ENCODE measurements around the gene SPDYC.

Gene SPDYC

DNA sequence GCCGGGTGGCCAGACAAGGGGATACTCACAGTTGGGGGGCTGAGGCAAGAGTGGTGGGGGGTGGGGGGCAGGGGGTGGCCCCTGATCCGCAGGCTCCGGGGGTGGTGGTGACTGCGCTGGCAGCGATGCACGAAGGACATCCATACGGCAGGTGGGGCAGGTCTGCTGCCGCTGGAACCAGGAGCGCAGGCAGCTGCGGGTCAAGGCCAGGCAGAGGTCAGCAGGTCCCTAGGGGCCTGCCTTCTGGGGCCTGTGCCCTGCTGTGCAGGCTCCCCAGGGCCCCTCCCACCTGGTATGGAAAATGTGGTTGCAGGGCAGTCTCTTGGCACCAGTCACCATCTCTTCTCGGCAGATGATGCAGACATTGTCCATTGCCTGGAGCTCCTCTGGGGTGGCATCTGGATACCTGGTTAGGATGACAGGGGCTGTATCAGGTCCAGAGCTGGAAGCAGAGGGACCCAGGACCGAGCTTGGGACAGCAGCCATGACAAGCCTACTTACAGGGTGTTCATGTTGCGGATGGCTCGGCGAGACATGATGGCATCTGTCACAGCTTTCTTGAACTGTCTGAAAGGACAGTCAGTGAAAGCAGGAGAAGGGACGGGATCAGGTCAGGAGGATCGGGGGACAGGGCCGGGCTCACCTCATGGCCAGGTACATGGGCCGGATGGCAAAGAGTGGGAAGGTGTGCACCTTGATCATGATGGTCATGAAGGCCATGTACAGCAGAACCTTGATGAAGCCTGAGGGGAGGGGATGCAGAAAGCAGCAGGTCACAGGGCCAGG, 39.2 kb upstream of the SPDYC start:
- H3K36me3 ChIP-seq (ENCODE audit: control insufficient read depth, insufficient read depth, low read length) = peaks cover 58% of the 10 kb centered on the region
- no peak overlapping the region for H3K9ac ChIP-seq (ENCODE audit: low read length)
- no peak overlapping the region for H3K27ac ChIP-seq (ENCODE audit: low read depth, low read length)
- no peak overlapping the region for H3K4me3 ChIP-seq (ENCODE audit: low read length)
- H3K27me3 ChIP-seq (ENCODE audit: control insufficient read depth, insufficient read depth, low read length) = no peaks in the 10 kb centered on the region
- H3K4me1 ChIP-seq (ENCODE audit: control insufficient read depth, insufficient read depth, low read length) = peaks cover 7% of the 10 kb centered on the region

GRCh38 chr11:65131417-65131776, 38.6 kb upstream of the SPDYC start:
- peaks cover 56% of the 10 kb centered on the region for H3K36me3 ChIP-seq (ENCODE audit: control insufficient read depth, insufficient read depth, low read length)
- H3K4me3 ChIP-seq (ENCODE audit: low read length) = no peak overlapping the region
- no peaks in the 10 kb centered on the region for H3K27me3 ChIP-seq (ENCODE audit: control insufficient read depth, insufficient read depth, low read length)
- H3K27ac ChIP-seq (ENCODE audit: low read depth, low read length) = no peak overlapping the region
- H3K9ac ChIP-seq (ENCODE audit: low read length) = no peak overlapping the region
- peaks cover 7% of the 10 kb centered on the region for H3K4me1 ChIP-seq (ENCODE audit: control insufficient read depth, insufficient read depth, low read length)

GRCh38 chr11:65131895-65132237, 38.2 kb upstream of the SPDYC start:
- Histone ChIP-seq H3K4me1 (ENCODE audit: control insufficient read depth, insufficient read depth, low read length) (peaks cover 7% of the 10 kb centered on the region), H3K36me3 (ENCODE audit: control insufficient read depth, insufficient read depth, low read length) (peaks cover 52% of the 10 kb centered on the region), H3K9ac (ENCODE audit: low read length) (no peak overlapping the region), H3K4me3 (ENCODE audit: low read length) (peak overlapping the region; percentile 97), H3K27ac (ENCODE audit: low read depth, low read length) (no peak overlapping the region), H3K27me3 (ENCODE audit: control insufficient read depth, insufficient read depth, low read length) (no peaks in the 10 kb centered on the region)

DNA sequence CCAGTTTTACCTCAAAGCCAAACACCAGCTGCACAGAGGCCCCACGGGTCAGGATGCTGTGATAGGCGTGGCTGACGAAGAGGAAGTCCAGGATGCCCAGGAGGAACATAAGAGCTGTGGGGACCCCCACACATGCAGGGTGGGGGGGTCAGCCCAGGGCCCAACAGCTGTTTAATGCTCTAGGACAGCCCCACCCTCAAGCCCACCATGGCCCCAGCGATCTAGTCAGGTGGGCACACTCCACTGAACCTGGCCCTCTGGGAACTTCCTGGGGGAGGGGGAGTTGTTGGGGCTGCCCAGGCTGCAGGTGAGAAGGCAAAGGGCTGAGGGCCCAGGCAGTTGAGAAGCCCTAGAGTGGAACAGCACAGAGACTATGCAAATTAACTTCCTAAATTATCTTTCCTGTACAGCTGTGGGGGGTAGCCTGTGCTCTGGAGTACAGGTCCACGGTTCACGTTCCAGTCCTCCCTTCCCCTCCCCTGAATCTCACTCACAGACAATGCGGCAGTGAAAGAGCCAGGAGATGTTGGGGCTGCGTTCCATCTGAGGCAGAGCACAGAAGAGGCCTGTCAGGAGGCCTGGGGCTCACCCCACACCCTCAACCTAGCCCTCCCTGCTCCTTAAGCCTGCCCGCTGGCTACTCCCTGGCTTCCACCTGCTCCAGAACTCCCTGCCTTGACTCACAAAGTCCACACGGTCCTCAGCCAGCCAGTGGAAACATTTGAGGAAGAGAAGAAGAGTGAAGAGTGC, 37.6 kb upstream of the SPDYC start:
- no peak overlapping the region for H3K27ac ChIP-seq (ENCODE audit: low read depth, low read length)
- H3K4me1 ChIP-seq (ENCODE audit: control insufficient read depth, insufficient read depth, low read length) = peaks cover 7% of the 10 kb centered on the region
- H3K4me3 ChIP-seq (ENCODE audit: low read length) = peak overlapping the region; percentile 97
- H3K27me3 ChIP-seq (ENCODE audit: control insufficient read depth, insufficient read depth, low read length) = no peaks in the 10 kb centered on the region
- H3K9ac ChIP-seq (ENCODE audit: low read length) = no peak overlapping the region
- peaks cover 50% of the 10 kb centered on the region for H3K36me3 ChIP-seq (ENCODE audit: control insufficient read depth, insufficient read depth, low read length)

- Histone ChIP-seq H3K36me3 (ENCODE audit: control insufficient read depth, insufficient read depth, low read length) (peaks cover 46% of the 10 kb centered on the region), H3K4me1 (ENCODE audit: control insufficient read depth, insufficient read depth, low read length) (peaks cover 7% of the 10 kb centered on the region), H3K4me3 (ENCODE audit: low read length) (peak overlapping the region; percentile 97), H3K27ac (ENCODE audit: low read depth, low read length) (no peak overlapping the region), H3K9ac (ENCODE audit: low read length) (no peak overlapping the region), H3K27me3 (ENCODE audit: control insufficient read depth, insufficient read depth, low read length) (no peaks in the 10 kb centered on the region)
Measured at GRCh38 chr11:65132988-65133700, 36.9 kb upstream of the SPDYC start.

DNA sequence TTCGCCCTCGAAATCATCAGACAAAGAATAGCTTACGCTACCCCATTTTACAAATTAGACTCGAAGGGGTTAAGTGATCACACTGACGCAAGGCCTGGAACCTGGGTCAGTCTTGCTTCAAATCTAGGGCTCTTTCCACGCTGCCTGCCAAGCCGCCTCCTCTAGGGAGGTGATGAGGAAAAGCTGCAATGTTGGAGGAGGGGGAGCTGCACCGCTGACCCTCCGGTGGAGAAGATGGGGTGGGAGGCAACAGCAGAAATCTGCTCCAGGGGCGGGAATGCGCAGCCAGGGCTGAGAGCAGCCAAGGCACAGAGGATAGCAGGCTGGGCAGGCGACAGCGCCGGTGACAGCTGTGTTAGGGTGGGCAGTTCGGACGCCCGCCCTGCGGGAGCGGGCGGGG, 36.3 kb upstream of the SPDYC start:
- H3K4me1 ChIP-seq (ENCODE audit: control insufficient read depth, insufficient read depth, low read length) = peaks cover 7% of the 10 kb centered on the region
- H3K27me3 ChIP-seq (ENCODE audit: control insufficient read depth, insufficient read depth, low read length) = no peaks in the 10 kb centered on the region
- peak overlapping the region; percentile 95 for H3K9ac ChIP-seq (ENCODE audit: low read length)
- H3K27ac ChIP-seq (ENCODE audit: low read depth, low read length) = peak overlapping the region; percentile 100
- peak overlapping the region; percentile 97 for H3K4me3 ChIP-seq (ENCODE audit: low read length)
- H3K36me3 ChIP-seq (ENCODE audit: control insufficient read depth, insufficient read depth, low read length) = peaks cover 40% of the 10 kb centered on the region

DNA sequence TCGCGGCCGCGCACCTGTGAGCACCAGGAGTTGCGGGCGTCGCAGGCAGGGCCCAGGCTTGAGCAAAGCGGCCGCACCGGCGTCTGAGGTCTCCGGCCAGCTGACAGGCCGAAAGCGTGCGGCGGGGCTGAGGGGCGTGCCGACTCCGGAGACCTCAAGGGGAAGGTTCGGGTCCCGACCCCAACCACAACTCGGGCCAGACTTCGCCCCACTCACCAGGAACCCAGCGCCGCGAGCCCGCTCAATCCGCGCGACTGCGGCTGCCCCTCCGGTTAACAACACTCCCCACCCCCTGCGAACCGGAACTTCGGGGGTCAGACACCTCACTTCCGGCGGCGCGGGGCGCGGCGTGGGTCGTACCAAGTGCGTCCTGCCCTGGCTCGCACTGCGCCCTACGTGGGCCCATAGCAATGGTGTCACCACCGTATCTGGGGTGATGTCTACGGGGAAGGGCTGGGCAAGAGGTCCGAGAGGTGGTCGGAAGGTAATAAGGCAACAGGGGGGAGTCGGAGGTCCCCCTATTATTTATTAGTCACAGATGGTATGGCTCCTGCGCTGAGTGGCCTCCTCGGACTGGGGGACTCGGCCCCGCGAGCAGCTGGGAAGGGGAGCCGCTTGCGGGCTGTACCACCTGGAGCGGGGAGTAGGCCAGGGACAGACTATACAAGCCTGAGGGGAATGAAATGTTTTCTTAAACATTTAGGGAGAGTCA, 35.6 kb upstream of the SPDYC start, which contains the start of gene SYVN1:
TSS of gene SYVN1 (minus strand) at position 280 of the 712 bp plus-strand sequence. CDS start 918 bp downstream, outside the sequence.
- Histone ChIP-seq H3K27me3 (ENCODE audit: control insufficient read depth, insufficient read depth, low read length) (no peaks in the 10 kb centered on the region), H3K9ac (ENCODE audit: low read length) (peak within 1 kb of the TSS; percentile 95), H3K27ac (ENCODE audit: low read depth, low read length) (peak within 1 kb of the TSS; percentile 100), H3K4me1 (ENCODE audit: control insufficient read depth, insufficient read depth, low read length) (peaks cover 7% of the 10 kb centered on the region), H3K36me3 (ENCODE audit: control insufficient read depth, insufficient read depth, low read length) (peaks cover 34% of the 10 kb centered on the region), H3K4me3 (ENCODE audit: low read length) (peak within 1 kb of the TSS; percentile 97)

GRCh38 chr11:65134952-65135632, 34.9 kb upstream of the SPDYC start:
- no peaks in the 10 kb centered on the region for H3K27me3 ChIP-seq (ENCODE audit: control insufficient read depth, insufficient read depth, low read length)
- peak overlapping the region; percentile 100 for H3K27ac ChIP-seq (ENCODE audit: low read depth, low read length)
- H3K36me3 ChIP-seq (ENCODE audit: control insufficient read depth, insufficient read depth, low read length) = peaks cover 27% of the 10 kb centered on the region
- peak overlapping the region; percentile 95 for H3K9ac ChIP-seq (ENCODE audit: low read length)
- H3K4me1 ChIP-seq (ENCODE audit: control insufficient read depth, insufficient read depth, low read length) = peaks cover 7% of the 10 kb centered on the region
- peak overlapping the region; percentile 97 for H3K4me3 ChIP-seq (ENCODE audit: low read length)

DNA sequence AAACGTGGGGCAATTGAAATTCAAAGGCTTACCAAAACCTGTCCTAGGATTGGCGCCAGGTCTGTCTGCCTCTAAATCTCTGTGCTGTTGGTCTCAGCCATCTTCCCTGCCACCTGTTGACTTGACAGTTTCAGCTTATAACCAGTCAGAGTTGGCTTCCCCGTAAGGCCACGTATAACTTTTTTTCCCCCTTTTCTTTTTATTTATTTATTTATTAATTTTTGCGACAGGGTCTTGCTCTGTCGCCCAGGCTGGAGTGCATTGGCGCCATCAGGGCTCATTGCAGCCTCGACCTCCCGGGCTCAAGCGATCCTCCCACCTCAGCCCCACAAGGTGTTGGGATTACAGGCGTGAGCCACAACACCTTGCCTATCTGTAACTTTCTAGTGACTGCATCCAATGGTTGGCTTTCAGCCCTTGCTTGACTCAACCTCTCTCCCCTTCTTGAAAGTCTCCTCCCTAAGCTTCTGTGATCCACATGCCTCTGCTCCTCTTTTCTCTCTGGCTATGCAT, 34.3 kb upstream of the SPDYC start:
- peak overlapping the region; percentile 50 for H3K9ac ChIP-seq (ENCODE audit: low read length)
- peaks cover 7% of the 10 kb centered on the region for H3K4me1 ChIP-seq (ENCODE audit: control insufficient read depth, insufficient read depth, low read length)
- H3K27ac ChIP-seq (ENCODE audit: low read depth, low read length) = peak overlapping the region; percentile 100
- peak overlapping the region; percentile 97 for H3K4me3 ChIP-seq (ENCODE audit: low read length)
- peaks cover 23% of the 10 kb centered on the region for H3K36me3 ChIP-seq (ENCODE audit: control insufficient read depth, insufficient read depth, low read length)
- no peaks in the 10 kb centered on the region for H3K27me3 ChIP-seq (ENCODE audit: control insufficient read depth, insufficient read depth, low read length)

- H3K4me3 ChIP-seq (ENCODE audit: low read length) = no peak overlapping the region
- H3K36me3 ChIP-seq (ENCODE audit: control insufficient read depth, insufficient read depth, low read length) = peaks cover 14% of the 10 kb centered on the region
- H3K27ac ChIP-seq (ENCODE audit: low read depth, low read length) = no peak overlapping the region
- H3K27me3 ChIP-seq (ENCODE audit: control insufficient read depth, insufficient read depth, low read length) = no peaks in the 10 kb centered on the region
- H3K4me1 ChIP-seq (ENCODE audit: control insufficient read depth, insufficient read depth, low read length) = peaks cover 7% of the 10 kb centered on the region
- no peak overlapping the region for H3K9ac ChIP-seq (ENCODE audit: low read length)
Measured at GRCh38 chr11:65136515-65137096, 33.4 kb upstream of the SPDYC start.

- H3K36me3 ChIP-seq (ENCODE audit: control insufficient read depth, insufficient read depth, low read length) = no peaks in the 10 kb centered on the region
- no peaks in the 10 kb centered on the region for H3K4me1 ChIP-seq (ENCODE audit: control insufficient read depth, insufficient read depth, low read length)
- H3K27ac ChIP-seq (ENCODE audit: low read depth, low read length) = no peak overlapping the region
- no peak overlapping the region for H3K4me3 ChIP-seq (ENCODE audit: low read length)
- H3K27me3 ChIP-seq (ENCODE audit: control insufficient read depth, insufficient read depth, low read length) = no peaks in the 10 kb centered on the region
- no peak overlapping the region for H3K9ac ChIP-seq (ENCODE audit: low read length)
Measured at GRCh38 chr11:65141896-65142494, 28.0 kb upstream of the SPDYC start.

Data from rectal smooth muscle tissue (tissue), 1 donor.